GM18517 (cell line): Measurements from ENCODE around the gene KLK7.

Source experiments
- ATAC-seq: cut with Tn5 transposase; IDR thresholded peaks from one replicate; pipeline ENCODE4 v1.9.1; 2021; ENCODE audit warnings: mild to moderate bottlenecking, moderate library complexity; ENCODE audit not compliant: unreplicated experiment

Gene KLK7

GRCh38 chr19:50983625-50984292, at the start of gene KLK7:
Gene KLK7, minus strand, starts transcription at chr19:50983917. Its CDS starts 1,518 bp downstream, at chr19:50982399.
- no peak for ATAC-seq

- ATAC-seq: no peak
Measured at GRCh38 chr19:51031880-51032225, 48.1 kb upstream of the KLK7 start.

GRCh38 chr19:51031220-51031879, 47.6 kb upstream of the KLK7 start:
- no peak for ATAC-seq

- no peak for ATAC-seq
Measured at GRCh38 chr19:51030631-51031030, 46.9 kb upstream of the KLK7 start.

- no peak for ATAC-seq
Measured at GRCh38 chr19:51029718-51030117, 46.0 kb upstream of the KLK7 start.

GRCh38 chr19:51027873-51028272, 44.2 kb upstream of the KLK7 start:
- no peak for ATAC-seq

GRCh38 chr19:51027126-51027806, 43.5 kb upstream of the KLK7 start:
- ATAC-seq: no peak

GRCh38 chr19:51026554-51026831, 42.8 kb upstream of the KLK7 start, which contains the start of gene KLK11:
Gene KLK11, minus strand, starts transcription at chr19:51026616. Its CDS starts 985 bp downstream, at chr19:51025631.
- ATAC-seq: no peak

GRCh38 chr19:51025809-51026553, 42.3 kb upstream of the KLK7 start:
- no peak for ATAC-seq

GRCh38 chr19:51025401-51025800, 41.7 kb upstream of the KLK7 start:
- ATAC-seq: no peak

GRCh38 chr19:51024924-51025323, 41.2 kb upstream of the KLK7 start:
- ATAC-seq: no peak

GRCh38 chr19:51023946-51024345, 40.2 kb upstream of the KLK7 start:
- no peak for ATAC-seq

- no peak for ATAC-seq
Measured at GRCh38 chr19:51022526-51022925, 38.8 kb upstream of the KLK7 start.

- no peak for ATAC-seq
Measured at GRCh38 chr19:51020988-51021651, 37.4 kb upstream of the KLK7 start.

GRCh38 chr19:51019544-51019925, 35.8 kb upstream of the KLK7 start, which contains the start of gene KLK10:
Gene KLK10, minus strand, starts transcription at chr19:51019709. Its CDS starts 579 bp downstream, at chr19:51019130.
- ATAC-seq: no peak

- ATAC-seq: no peak
Measured at GRCh38 chr19:51018745-51019543, 35.2 kb upstream of the KLK7 start.

GRCh38 chr19:51016798-51017683, 33.3 kb upstream of the KLK7 start:
- no peak for ATAC-seq

- no peak for ATAC-seq
Measured at GRCh38 chr19:51015691-51016267, 32.1 kb upstream of the KLK7 start.

GRCh38 chr19:51014242-51014641, 30.5 kb upstream of the KLK7 start:
- no peak for ATAC-seq
